H1 (cell line): ENCODE results near the gene HOXD12. TPM values are rescaled to one million over a fixed set of nuclear protein-coding genes. Genes with fewer than 3 reads are reported as not detected.
A peak's percentile ranks its signal among the peaks of the same experiment; 100 is the strongest.

Experiments used
- CHD2 ChIP-seq: IDR thresholded peaks from 2 replicates; pipeline ENCODE4 v1.6.1; 2012; ENCODE audit warnings: low read length, improper control_type of control experiment
- CTBP2 ChIP-seq: IDR thresholded peaks from 2 replicates; pipeline ENCODE4 v1.7.0; 2011; ENCODE audit warnings: borderline replicate concordance, mild to moderate bottlenecking, moderate library complexity, mixed read lengths, low read length; ENCODE audit not compliant: insufficient read depth, insufficient read length
- FOSL1 ChIP-seq: IDR thresholded peaks from 2 replicates; pipeline ENCODE4 v1.6.1; 2011; ENCODE audit warnings: mild to moderate bottlenecking, low read depth, low read length, moderate library complexity; ENCODE audit not compliant: insufficient read depth
- SUZ12 ChIP-seq: fragments of 200-600 bp; sonication (generic); IDR thresholded peaks from 2 replicates; pipeline ENCODE4 v1.6.1; 2012; ENCODE audit warnings: mild to moderate bottlenecking, inconsistent platforms, low read length, moderate library complexity, mixed read lengths
- YY1 ChIP-seq: IDR thresholded peaks from 2 replicates; pipeline ENCODE4 v1.6.1; 2011; ENCODE audit warnings: low read depth, mild to moderate bottlenecking, low read length
- polyA plus RNA-seq, 7 experiments: library from polyadenylated mRNA; depleted of rRNA in 3 of 7; stranded (reverse) in 5 of 7; unstranded in 2 of 7; fragments of >200 nt in 5 of 7; fragments of 200-250 nt in 2 of 7; gene quantifications; 1 replicate in 5 of 7; 2 replicates in 1 of 7; 4 replicates in 1 of 7; pipeline versions ENCODE4 v1.2.1 to v1.2.3, GENCODE V29; 2011 to 2013; ENCODE audit warnings: missing spikeins in 2 of 7, mixed read lengths in 2 of 7
- total RNA-seq: library from RNA; stranded (reverse); fragmentation: NEBNext Ultra II Directional; extraction: Animal tissue kit (Norgen Biotek cat#: 25700); gene quantifications from 2 replicates; pipeline ENCODE4 v1.2.1, GENCODE V29; 2021

HOXD12 gene
- total and polyA plus RNA-seq, 2 of the 8 experiments (the other 6 are each of a cell fraction or from before 2014, with no cell fraction given) = not detected

- TF ChIP-seq CTBP2 (peak; percentile 61), SUZ12 (peak; percentile 68), FOSL1 (no peak), CHD2 (no peak), YY1 (0 out of 2 replicates have a peak, but pooled peaks have one; percentile 52)
Observed at GRCh38 chr2:176105078-176105729, 5.6 kb downstream of the HOXD12 start (continued).
